HepG2 (cell line): Measurements from ENCODE around the gene HSDL1. TPM values are rescaled to one million over a fixed set of nuclear protein-coding genes. Genes with fewer than 3 reads are reported as not detected.

Experiments
- ARID2 ChIP-seq: sonication (generic); formaldehyde crosslinking; IDR thresholded peaks from 2 replicates; pipeline ENCODE4 v1.8.1; 2022; ENCODE audit warnings: mild to moderate bottlenecking, missing genetic modification reagents, borderline replicate concordance
- ARNT ChIP-seq: fragments of 450-650 bp; IDR thresholded peaks from 2 replicates; pipeline ENCODE4 v1.6.1; 2017
- BRF2 ChIP-seq: sonication (generic); formaldehyde crosslinking; IDR thresholded peaks from 2 replicates; pipeline ENCODE4 v1.8.1; 2022; ENCODE audit warnings: mild to moderate bottlenecking, missing genetic modification reagents
- EED ChIP-seq: sonication (generic); formaldehyde crosslinking; IDR thresholded peaks from 2 replicates; pipeline ENCODE4 v1.5.0; 2020; ENCODE audit warnings: mild to moderate bottlenecking, missing genetic modification reagents
- HCFC1 ChIP-seq: fragments of 150-350 bp; IDR thresholded peaks from 2 replicates; pipeline ENCODE4 v1.6.1; 2014; ENCODE audit warnings: low read depth, low read length
- JUN ChIP-seq: sonication (generic); formaldehyde crosslinking; IDR thresholded peaks from 2 replicates; pipeline ENCODE4 v1.4.0; 2020; ENCODE audit warnings: mild to moderate bottlenecking, missing genetic modification reagents
- NBN ChIP-seq: fragments of 450-650 bp; conservative IDR thresholded peaks from 2 replicates; pipeline ENCODE4 v1.6.1; 2017
- PHB2 ChIP-seq: fragments of 450-650 bp; IDR thresholded peaks from 2 replicates; pipeline ENCODE4 v1.6.1; 2018; ENCODE audit not compliant: partially characterized antibody
- REL ChIP-seq: sonication (generic); formaldehyde crosslinking; conservative IDR thresholded peaks from 2 replicates; pipeline ENCODE4 v1.8.0; 2022; ENCODE audit warnings: mild to moderate bottlenecking, missing genetic modification reagents, moderate library complexity
- SNAI1 ChIP-seq: sonication (generic); formaldehyde crosslinking; IDR thresholded peaks from 2 replicates; pipeline ENCODE4 v1.5.0; 2020; ENCODE audit warnings: mild to moderate bottlenecking, missing genetic modification reagents, borderline replicate concordance
- TFDP1 ChIP-seq: IDR thresholded peaks from 2 replicates; pipeline ENCODE4 v1.6.1; 2016; ENCODE audit warnings: missing compliant biosample characterization, missing genetic modification reagents, borderline replicate concordance
- THYN1 ChIP-seq: sonication (generic); formaldehyde crosslinking; IDR thresholded peaks from 2 replicates; pipeline ENCODE4 v1.8.1; 2023; ENCODE audit warnings: low read depth, mild to moderate bottlenecking, moderate library complexity, missing genetic modification reagents, borderline replicate concordance
- ZBTB7B ChIP-seq: sonication (generic); formaldehyde crosslinking; IDR thresholded peaks from 2 replicates; pipeline ENCODE4 v1.4.0; 2020; ENCODE audit warnings: missing genetic modification reagents
- ZFYVE20 ChIP-seq: sonication (generic); formaldehyde crosslinking; IDR thresholded peaks from 2 replicates; pipeline ENCODE4 v1.8.0; 2023; ENCODE audit warnings: low read depth, mild to moderate bottlenecking, moderate library complexity, missing genetic modification reagents, borderline replicate concordance
- ZNF136 ChIP-seq: sonication (generic); formaldehyde crosslinking; IDR thresholded peaks from 2 replicates; pipeline ENCODE4 v1.8.1; 2022; ENCODE audit warnings: low read depth, mild to moderate bottlenecking, moderate library complexity, missing genetic modification reagents
- ZNF18 ChIP-seq: sonication (generic); formaldehyde crosslinking; IDR thresholded peaks from 2 replicates; pipeline ENCODE4 v1.8.0; 2022; ENCODE audit warnings: mild to moderate bottlenecking, missing genetic modification reagents; ENCODE audit not compliant: insufficient replicate concordance
- ZNF547 ChIP-seq: sonication (generic); formaldehyde crosslinking; IDR thresholded peaks from 2 replicates; pipeline ENCODE4 v1.5.1; 2020; ENCODE audit warnings: mild to moderate bottlenecking, missing genetic modification reagents
- ZNF615 ChIP-seq: sonication (generic); formaldehyde crosslinking; IDR thresholded peaks from 2 replicates; pipeline ENCODE4 v1.5.0; 2020; ENCODE audit warnings: mild to moderate bottlenecking, missing genetic modification reagents, borderline replicate concordance
- ZNF639 ChIP-seq: conservative IDR thresholded peaks from 2 replicates; pipeline ENCODE4 v1.6.1; 2018; ENCODE audit warnings: missing genetic modification reagents
- ZNF703 ChIP-seq: sonication (generic); formaldehyde crosslinking; IDR thresholded peaks from 2 replicates; pipeline ENCODE4 v1.5.1; 2020; ENCODE audit warnings: missing genetic modification reagents, mild to moderate bottlenecking, moderate library complexity, borderline replicate concordance
- ZNF713 ChIP-seq: sonication (generic); formaldehyde crosslinking; IDR thresholded peaks from 2 replicates; pipeline ENCODE4 v1.4.0; 2020; ENCODE audit warnings: mild to moderate bottlenecking, missing genetic modification reagents
- ZNF792 ChIP-seq: IDR thresholded peaks from 2 replicates; pipeline ENCODE4 v1.6.1; 2016
- ZNF839 ChIP-seq: sonication (generic); formaldehyde crosslinking; IDR thresholded peaks from 2 replicates; pipeline ENCODE4 v1.4.0; 2020; ENCODE audit warnings: missing genetic modification reagents, mild to moderate bottlenecking, borderline replicate concordance
- ZNF879 ChIP-seq: sonication (generic); formaldehyde crosslinking; IDR thresholded peaks from 2 replicates; pipeline ENCODE4 v1.8.1; 2023; ENCODE audit warnings: missing genetic modification reagents
- polyA plus RNA-seq, 8 experiments: library from polyadenylated mRNA; depleted of rRNA in 3 of 8; stranded (reverse) in 7 of 8; unstranded in 1 of 8; fragments of >200 nt; fragmentation: Illumina TruSeq in 4 of 8; extraction: Trizol in 4 of 8; gene quantifications; 2 replicates each; pipeline versions ENCODE4 v1.2.1 to v1.2.3, GENCODE V29; 2011 to 2016; ENCODE audit warnings: low read depth in 4 of 8, missing spikeins in 1 of 8, mixed read lengths in 1 of 8; ENCODE audit not compliant: insufficient read depth in 1 of 8
- total RNA-seq, 5 experiments: library from RNA; depleted of rRNA; stranded (reverse); fragments of >200 nt; fragmentation: Illumina TruSeq; extraction: Trizol; gene quantifications; 2 replicates each; pipeline ENCODE4 v1.2.3, GENCODE V29; 2016; ENCODE audit warnings: low read depth in 1 of 5
- TF ChIP-seq, protein P1 (sequence below): sonication (generic); formaldehyde crosslinking; IDR thresholded peaks from 2 replicates; pipeline ENCODE4 v1.5.0; 2020; ENCODE audit warnings: mild to moderate bottlenecking, missing genetic modification reagents, moderate library complexity

HSDL1 gene
- total and polyA plus RNA-seq, 2 of the 13 experiments (the other 11 are each of a cell fraction or from before 2014, with no cell fraction given): 49.2 to 49.7 TPM

DNA sequence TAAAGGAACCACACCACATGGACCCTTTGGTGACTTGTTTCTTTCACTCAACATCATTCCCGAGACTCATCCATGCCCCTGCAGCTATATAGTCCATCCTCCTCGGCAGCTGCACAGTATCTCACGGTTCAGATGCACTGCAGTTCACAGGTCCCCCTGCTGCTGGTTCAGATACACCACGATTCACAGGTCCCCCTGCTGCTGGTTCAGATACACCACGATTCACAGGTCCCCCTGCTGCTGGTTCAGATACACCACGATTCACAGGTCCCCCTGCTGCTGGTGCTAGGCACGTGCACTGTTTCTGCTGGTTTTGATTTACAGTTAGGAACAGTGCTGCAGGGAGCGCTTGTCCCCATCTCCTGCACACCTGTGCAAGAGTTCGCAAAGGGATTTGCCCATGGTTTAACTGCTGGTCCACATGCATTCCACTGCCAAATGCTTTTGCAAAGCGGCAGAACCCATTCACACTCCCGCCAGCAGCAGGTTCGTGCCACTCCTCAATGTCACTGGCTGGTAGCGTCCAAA lies 3.8 kb downstream of the HSDL1 start (continued):
- TF ChIP-seq ZNF703 (CRISPR knock-in tag) (no peak), ZNF792 (CRISPR knock-in tag) (no peak), ZNF879 (CRISPR knock-in tag) (no peak), ZNF839 (CRISPR knock-in tag) (no peak), ZNF547 (CRISPR knock-in tag) (peak; percentile 49; the same call in 1 of the 2 replicates), ZNF639 (no peak), ZFYVE20 (CRISPR knock-in tag) (no peak), ZNF18 (CRISPR knock-in tag) (no peak), REL (CRISPR knock-in tag) (no peak), JUN (CRISPR knock-in tag) (no peak), EED (CRISPR knock-in tag) (no peak), TFDP1 (CRISPR knock-in tag) (peak; percentile 44; the same call in 1 of the 2 replicates), ZNF615 (no peak), ARID2 (no peak), BRF2 (CRISPR knock-in tag) (no peak), ARNT (no peak), PHB2 (no peak), ZNF713 (no peak), THYN1 (CRISPR knock-in tag) (no peak), NBN (no peak), SNAI1 (no peak), ZBTB7B (peak; percentile 47; the same call in 1 of the 2 replicates), ZNF136 (CRISPR knock-in tag) (no peak), HCFC1 (no peak)
- TF ChIP-seq, protein P1, sequence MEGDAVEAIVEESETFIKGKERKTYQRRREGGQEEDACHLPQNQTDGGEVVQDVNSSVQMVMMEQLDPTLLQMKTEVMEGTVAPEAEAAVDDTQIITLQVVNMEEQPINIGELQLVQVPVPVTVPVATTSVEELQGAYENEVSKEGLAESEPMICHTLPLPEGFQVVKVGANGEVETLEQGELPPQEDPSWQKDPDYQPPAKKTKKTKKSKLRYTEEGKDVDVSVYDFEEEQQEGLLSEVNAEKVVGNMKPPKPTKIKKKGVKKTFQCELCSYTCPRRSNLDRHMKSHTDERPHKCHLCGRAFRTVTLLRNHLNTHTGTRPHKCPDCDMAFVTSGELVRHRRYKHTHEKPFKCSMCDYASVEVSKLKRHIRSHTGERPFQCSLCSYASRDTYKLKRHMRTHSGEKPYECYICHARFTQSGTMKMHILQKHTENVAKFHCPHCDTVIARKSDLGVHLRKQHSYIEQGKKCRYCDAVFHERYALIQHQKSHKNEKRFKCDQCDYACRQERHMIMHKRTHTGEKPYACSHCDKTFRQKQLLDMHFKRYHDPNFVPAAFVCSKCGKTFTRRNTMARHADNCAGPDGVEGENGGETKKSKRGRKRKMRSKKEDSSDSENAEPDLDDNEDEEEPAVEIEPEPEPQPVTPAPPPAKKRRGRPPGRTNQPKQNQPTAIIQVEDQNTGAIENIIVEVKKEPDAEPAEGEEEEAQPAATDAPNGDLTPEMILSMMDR (CRISPR knock-in tag): peak; percentile 79
